HG02798 (cell line): ENCODE results near the gene AURKB.
A peak's percentile ranks its signal among the peaks of the same experiment; 100 is the strongest.

Experiments used
- ATAC-seq: cut with Tn5 transposase; IDR thresholded peaks from one replicate; pipeline ENCODE4 v1.9.1; 2021; ENCODE audit warnings: mild to moderate bottlenecking; ENCODE audit not compliant: unreplicated experiment, poor library complexity

AURKB gene

DNA sequence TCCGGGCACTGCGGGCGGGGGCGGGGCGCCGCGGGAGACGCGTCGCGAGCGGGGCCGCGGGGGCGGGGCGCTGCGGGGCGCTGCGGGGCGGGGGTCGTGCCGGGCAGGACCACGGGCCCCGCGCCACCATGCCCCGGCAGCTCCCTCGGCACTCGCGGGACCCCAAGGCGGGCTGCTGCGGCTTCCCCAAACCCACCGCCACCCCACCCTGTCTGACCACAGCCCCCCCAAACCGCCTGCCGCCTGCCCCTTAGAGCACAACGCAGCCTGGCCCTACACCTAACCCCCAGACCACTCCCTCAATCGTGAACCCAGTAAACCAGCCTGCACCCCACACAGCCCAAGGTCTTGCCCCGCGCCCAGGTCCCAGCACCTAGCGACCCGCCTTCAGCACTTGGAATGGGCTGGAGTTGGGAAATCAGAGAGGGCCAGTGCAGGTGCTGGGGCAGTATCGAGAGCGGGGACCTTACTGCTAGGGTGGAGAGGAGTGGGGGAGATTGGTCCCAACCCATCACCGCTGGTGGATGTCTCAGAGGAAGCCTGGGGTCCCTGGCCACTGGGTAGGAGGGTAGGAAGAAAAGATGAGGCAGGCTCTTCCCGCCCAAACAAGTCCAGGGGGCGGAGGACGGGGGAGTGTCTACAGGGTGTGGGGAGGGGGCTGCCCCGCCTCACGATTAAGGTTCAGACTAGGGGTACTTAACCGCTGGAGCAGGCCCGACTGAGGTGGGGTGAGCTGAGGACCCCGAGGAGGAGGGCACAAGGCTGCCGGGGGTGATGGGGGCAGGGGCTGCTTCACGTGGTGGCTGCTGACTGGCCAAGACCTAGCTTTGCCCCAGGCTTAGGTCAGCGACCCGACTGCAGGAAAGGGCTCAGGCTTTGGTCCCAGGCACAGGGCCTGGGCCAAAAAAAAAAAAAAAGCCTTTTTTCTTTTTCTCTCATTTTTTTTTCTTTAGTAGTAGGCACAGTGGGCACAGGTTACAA is 47.1 kb downstream of the AURKB start:
- ATAC-seq: peak; percentile 8

- peak; percentile 58 for ATAC-seq
Observed at GRCh38 chr17:8162233-8162996, 48.0 kb downstream of the AURKB start, which contains the start of gene VAMP2. VAMP2 (minus strand) TSS chr17:8162948; CDS start chr17:8162879, 69 bp downstream.

GRCh38 chr17:8161289-8162232 is 48.8 kb downstream of the AURKB start:
- no peak for ATAC-seq

- no peak for ATAC-seq
Observed at GRCh38 chr17:8160741-8161221, 49.6 kb downstream of the AURKB start.

DNA sequence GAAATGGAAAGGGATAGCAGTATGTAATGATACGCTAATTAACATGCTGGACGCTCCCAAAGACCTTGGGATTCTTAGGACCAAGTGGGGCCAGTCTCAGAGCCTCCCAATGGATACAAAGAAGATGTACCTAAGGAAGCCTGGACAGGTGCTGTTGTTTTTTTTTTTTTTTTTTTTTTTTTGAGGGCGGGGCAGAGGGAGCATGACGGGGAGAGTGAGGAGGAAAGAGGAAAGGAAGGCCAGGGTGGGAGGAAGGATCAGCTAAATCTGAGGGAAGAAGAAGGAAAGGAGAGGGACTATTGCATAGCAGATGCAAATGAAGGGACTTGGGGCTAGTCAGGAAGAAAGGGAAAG is 50.2 kb downstream of the AURKB start:
- ATAC-seq: no peak

GRCh38 chr17:8159459-8160223 is 50.7 kb downstream of the AURKB start:
- ATAC-seq: no peak

DNA sequence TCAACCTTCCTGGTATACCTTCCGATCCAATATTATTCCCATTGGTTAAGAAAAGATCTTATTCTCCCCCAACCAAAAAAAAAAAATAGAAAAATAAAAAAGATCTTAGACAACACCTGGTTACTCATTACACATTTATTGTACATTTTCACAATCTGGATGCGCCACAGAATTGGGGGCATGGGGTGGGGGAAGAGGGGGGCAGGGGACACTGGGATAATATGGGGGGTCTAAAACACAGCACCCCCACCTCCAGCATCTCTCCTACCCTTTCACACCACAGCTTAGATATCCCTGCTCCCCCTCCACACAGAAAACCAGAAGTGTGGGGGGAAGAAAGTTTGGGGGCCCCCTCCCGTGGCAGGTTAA is 51.4 kb downstream of the AURKB start:
- ATAC-seq: no peak

GRCh38 chr17:8158267-8159031 is 51.9 kb downstream of the AURKB start:
- ATAC-seq: no peak

- peak; percentile 86 for ATAC-seq
Observed at GRCh38 chr17:8156246-8156992, 54.0 kb downstream of the AURKB start.

DNA sequence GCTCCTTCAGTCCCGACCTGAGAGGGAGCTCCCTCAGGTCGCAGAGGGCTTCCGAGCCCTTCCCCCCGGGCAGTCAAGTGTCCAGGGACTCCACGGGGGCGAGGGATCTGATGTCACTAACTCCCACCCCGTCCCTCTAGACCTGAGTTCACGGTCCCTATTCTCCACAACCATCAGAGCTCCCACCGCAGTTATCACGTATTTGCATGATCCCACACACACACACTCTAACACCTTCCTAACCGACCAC is 54.5 kb downstream of the AURKB start:
- ATAC-seq: no peak

DNA sequence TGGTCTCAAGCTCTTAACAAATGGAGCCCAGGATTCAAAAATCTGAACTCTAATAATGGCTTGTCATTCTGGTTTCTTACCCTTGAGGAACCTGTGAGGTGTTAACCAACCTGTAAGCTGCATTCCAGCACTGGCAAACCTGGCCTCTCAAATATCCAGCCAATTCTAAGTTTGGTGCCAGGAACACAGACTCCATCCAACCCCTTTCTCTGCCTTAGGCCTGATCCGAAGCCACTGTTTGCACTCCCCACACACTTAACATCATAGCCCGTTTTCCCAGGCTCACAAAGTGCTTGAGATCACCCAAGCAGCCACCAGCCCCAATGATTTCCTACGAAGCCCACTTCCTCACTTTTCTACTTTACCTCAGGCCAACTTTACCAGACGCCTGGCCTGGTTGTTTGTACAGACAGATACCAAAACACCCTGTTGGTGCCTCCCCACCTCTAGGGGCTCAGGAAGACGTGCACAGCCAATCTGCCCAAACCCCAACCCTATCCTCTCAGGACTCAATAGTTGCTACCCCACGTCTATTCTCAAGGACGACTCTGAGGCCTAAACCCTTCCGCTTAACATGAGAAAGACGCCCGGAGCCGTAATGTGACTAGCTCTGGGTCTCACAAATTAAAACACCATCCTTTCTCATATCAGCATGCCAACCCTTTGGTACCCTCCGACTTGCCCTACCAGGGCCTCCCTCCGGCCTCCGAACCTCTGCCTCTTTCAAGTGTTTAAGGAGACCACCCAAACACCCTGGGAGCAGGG is 55.0 kb downstream of the AURKB start:
- no peak for ATAC-seq
